GM21619 (cell line): ENCODE measurements around the gene COL6A3.
"Not testable (repeated sequence)": the region's sequence is repeated elsewhere in the genome, so short reads cannot be mapped to it uniquely, and the experiment has no call there.

Source experiments
- ATAC-seq: cut with Tn5 transposase; IDR thresholded peaks from one replicate; pipeline ENCODE4 v1.9.1; 2021; ENCODE audit not compliant: unreplicated experiment

COL6A3 gene

GRCh38 chr2:237389831-237390230 lies 24.1 kb downstream of the COL6A3 start:
- no peak for ATAC-seq

GRCh38 chr2:237388036-237388435 lies 25.9 kb downstream of the COL6A3 start:
- no peak for ATAC-seq

GRCh38 chr2:237384672-237385020 lies 29.3 kb downstream of the COL6A3 start:
- no peak for ATAC-seq

- ATAC-seq: no peak
Observed at GRCh38 chr2:237383991-237384671, 29.8 kb downstream of the COL6A3 start.

- ATAC-seq: no peak
Observed at GRCh38 chr2:237380768-237381167, 33.2 kb downstream of the COL6A3 start.

- ATAC-seq: no peak
Observed at GRCh38 chr2:237379636-237380035, 34.3 kb downstream of the COL6A3 start.

GRCh38 chr2:237378650-237379049 lies 35.3 kb downstream of the COL6A3 start:
- ATAC-seq: no peak

GRCh38 chr2:237374284-237375060 lies 39.5 kb downstream of the COL6A3 start:
- ATAC-seq: no peak

GRCh38 chr2:237371856-237372255 lies 42.1 kb downstream of the COL6A3 start:
- ATAC-seq: no peak

- no peak for ATAC-seq
Observed at GRCh38 chr2:237365671-237366070, 48.3 kb downstream of the COL6A3 start.

- ATAC-seq: no peak
Observed at GRCh38 chr2:237364655-237365054, 49.3 kb downstream of the COL6A3 start.

- no peak for ATAC-seq
Observed at GRCh38 chr2:237361194-237362004, 52.6 kb downstream of the COL6A3 start.

GRCh38 chr2:237359894-237360780 lies 53.8 kb downstream of the COL6A3 start:
- ATAC-seq: no peak

- no peak for ATAC-seq
Observed at GRCh38 chr2:237359518-237359840, 54.5 kb downstream of the COL6A3 start.

GRCh38 chr2:237358721-237359517 lies 55.0 kb downstream of the COL6A3 start:
- ATAC-seq: no peak

- no peak for ATAC-seq
Observed at GRCh38 chr2:237355701-237356100, 58.3 kb downstream of the COL6A3 start.

- no peak for ATAC-seq
Observed at GRCh38 chr2:237354892-237355291, 59.1 kb downstream of the COL6A3 start.

- not testable (repeated sequence) for ATAC-seq
Observed at GRCh38 chr2:237354172-237354571, 59.8 kb downstream of the COL6A3 start.

GRCh38 chr2:237353215-237353614 lies 60.7 kb downstream of the COL6A3 start:
- ATAC-seq: no peak

- no peak for ATAC-seq
Observed at GRCh38 chr2:237352279-237352845, 61.6 kb downstream of the COL6A3 start.
